Activated T-cell treated with anti-CD3 and anti-CD28 coated beads, Interleukin-2, amount 50 U/mL, for 72 hours (primary cell): ENCODE data around the gene MEI1. TPM values are rescaled to one million over a fixed set of nuclear protein-coding genes. Genes with fewer than 3 reads are reported as not detected.

Experiments used
- ATAC-seq, 2 donors: fragments of 150-1000 bp; cut with Tn5 transposase; replicated peaks in 1 of 2; 2 replicates each; pipeline ENCODE4 v1.10.0; 2021; ENCODE audit warnings: moderate library complexity in 2 of 2, mild to moderate bottlenecking in 1 of 2
- DNase-seq, 2 donors: peaks; one replicate each; pipeline ENCODE4 v3.0.0; 2021 to 2022; ENCODE audit warnings: mixed read lengths in 1 of 2
- H3K27ac Mint-ChIP-seq: one replicate; pipeline ENCODE4 v1.8.0; 2022; ENCODE audit warnings: mild to moderate bottlenecking, moderate library complexity, mixed read lengths
- H3K27me3 Mint-ChIP-seq: one replicate; pipeline ENCODE4 v1.8.0; 2022; ENCODE audit warnings: low read depth, mixed read lengths
- H3K36me3 Mint-ChIP-seq, 2 donors: one replicate each; pipeline ENCODE4 v1.8.0; 2022; ENCODE audit warnings: mixed read lengths in 2 of 2, mild to moderate bottlenecking in 1 of 2; ENCODE audit not compliant: insufficient read depth in 2 of 2
- H3K4me1 Mint-ChIP-seq: one replicate; pipeline ENCODE4 v1.8.0; 2022; ENCODE audit warnings: low read depth, mixed read lengths
- H3K4me3 Mint-ChIP-seq, 2 donors: one replicate each; pipeline ENCODE4 v1.8.0; 2022; ENCODE audit warnings: mild to moderate bottlenecking in 2 of 2, mixed read lengths in 2 of 2, moderate library complexity in 2 of 2
- H3K9me3 Mint-ChIP-seq, 2 donors: one replicate each; pipeline ENCODE4 v1.8.0; 2022; ENCODE audit warnings: mixed read lengths in 2 of 2
- total RNA-seq, 2 donors: library from RNA; stranded (reverse); gene quantifications; one replicate each; pipeline ENCODE4 v1.2.3, GENCODE V29; 2022

Gene MEI1
- total RNA-seq, 2 donors from 2014 or later = 72.3 to 73.0 TPM

DNA sequence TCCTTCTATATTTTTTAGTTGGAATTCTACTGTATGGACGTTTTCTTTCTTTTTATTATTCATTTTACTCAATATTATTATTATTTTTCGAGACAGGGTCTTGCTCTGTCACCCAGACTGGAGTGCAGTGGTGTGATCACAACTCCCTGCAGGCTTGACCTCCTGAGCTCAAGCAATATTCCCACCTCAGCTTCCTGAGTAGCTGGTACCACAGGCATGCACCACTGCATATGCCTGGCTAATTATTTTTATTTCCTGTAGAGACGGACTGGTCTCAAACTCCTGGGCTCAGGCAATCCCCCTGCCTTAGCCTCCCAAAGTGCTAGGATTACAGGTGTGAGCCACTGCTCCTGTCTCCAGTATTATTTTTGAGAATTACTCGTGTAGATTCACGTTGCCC, 67.2 kb downstream of the MEI1 start:
- H3K27me3 Mint-ChIP-seq = peaks cover 9% of the 10 kb centered on the region
- DNase-seq = no peak
- H3K27ac Mint-ChIP-seq = no peak overlapping the region
- H3K4me3 Mint-ChIP-seq = no peak overlapping the region
- peaks cover 18% of the 10 kb centered on the region for H3K4me1 Mint-ChIP-seq
- ATAC-seq = no peak
- no peaks in the 10 kb centered on the region for H3K9me3 Mint-ChIP-seq
- no peaks in the 10 kb centered on the region for H3K36me3 Mint-ChIP-seq

DNA sequence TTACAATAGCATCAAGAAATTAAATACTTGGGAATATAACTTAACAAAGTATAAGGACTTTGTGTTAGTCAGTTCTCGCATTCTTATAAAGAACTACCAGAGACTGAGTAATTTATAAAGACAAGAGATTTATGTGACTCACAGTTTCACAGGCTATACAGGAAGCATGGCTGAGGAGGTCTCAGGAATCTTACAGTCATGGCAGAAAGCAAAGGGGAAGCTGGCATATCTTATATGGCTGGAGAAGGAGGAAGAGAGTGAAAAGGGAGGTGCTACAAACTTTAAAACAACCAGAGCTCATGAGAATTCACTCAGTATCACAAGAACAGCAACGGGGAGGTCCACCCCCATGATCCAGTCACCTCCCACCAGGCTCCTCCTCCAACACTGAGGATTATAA, 69.1 kb downstream of the MEI1 start:
- no peaks in the 10 kb centered on the region for H3K9me3 Mint-ChIP-seq
- peaks cover 24% of the 10 kb centered on the region for H3K4me1 Mint-ChIP-seq
- H3K27ac Mint-ChIP-seq = no peak overlapping the region
- no peak for DNase-seq
- peak; percentile 73 to 85 for ATAC-seq
- peaks cover 9% of the 10 kb centered on the region for H3K27me3 Mint-ChIP-seq
- no peaks in the 10 kb centered on the region for H3K36me3 Mint-ChIP-seq
- H3K4me3 Mint-ChIP-seq = no peak overlapping the region

DNA sequence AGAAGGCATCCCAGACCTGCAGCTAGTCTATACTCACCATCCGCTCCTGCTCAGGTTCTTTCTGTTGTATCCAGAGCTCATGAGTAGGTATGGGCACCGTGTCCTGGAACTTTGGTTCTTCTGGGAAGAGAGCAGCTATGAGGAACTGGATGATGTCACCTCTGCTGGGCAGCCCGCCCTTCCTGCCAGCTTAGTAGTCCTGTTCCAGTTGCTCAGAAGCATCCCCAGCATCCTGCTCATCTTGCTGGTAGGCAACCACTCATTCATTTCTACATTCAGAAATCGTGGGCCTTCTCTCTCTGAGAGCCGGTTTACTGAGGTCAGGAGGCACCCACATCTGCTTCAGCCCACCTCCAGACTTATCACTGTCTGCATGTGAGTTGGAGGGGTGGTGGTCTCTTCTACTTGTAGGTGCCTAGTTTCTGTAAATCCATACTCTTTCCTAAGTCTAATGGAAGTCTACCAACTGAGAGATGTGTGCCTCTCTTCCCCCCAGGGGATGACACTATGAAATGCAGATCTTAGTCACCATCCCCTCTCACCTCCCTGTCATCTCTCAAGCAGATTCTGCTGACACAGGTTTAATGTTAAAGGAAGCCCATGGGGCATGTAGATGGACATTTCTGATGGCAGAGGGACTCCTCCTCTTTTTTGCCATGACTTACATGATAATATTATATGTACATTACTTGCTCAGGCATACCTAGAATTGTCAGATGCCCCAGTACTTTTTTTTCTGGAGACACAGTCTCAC, 71.6 kb downstream of the MEI1 start:
- ATAC-seq (peak; percentile 69 to 86), DNase-seq (peak in 1 of 2 donors; percentile 35)
- Mint-ChIP-seq H3K27ac (peak overlapping the region; percentile 25), H3K4me1 (peaks cover 24% of the 10 kb centered on the region), H3K4me3 (no peak overlapping the region), H3K27me3 (peaks cover 9% of the 10 kb centered on the region), H3K36me3 (no peaks in the 10 kb centered on the region), H3K9me3 (no peaks in the 10 kb centered on the region)

DNA sequence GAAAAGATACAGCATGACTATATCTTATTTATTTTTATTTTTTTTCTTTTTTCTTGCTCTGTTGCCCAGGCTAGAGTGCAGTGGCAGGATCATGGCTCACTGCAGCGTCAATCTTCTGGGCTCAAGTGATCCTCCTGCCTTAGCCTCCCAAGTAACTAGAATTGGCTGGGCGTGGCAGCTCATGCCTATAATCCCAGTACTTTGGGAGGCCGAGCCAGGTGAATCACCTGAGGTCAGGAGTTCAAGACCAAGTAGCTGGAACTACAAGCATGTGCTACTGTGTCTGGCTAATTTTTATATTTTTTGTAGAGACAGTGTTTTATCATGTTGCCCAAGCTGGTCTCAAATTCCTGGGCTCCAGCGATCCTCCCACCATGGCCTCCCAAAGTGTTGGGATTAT, 72.9 kb downstream of the MEI1 start:
- H3K36me3 Mint-ChIP-seq = no peaks in the 10 kb centered on the region
- no peak overlapping the region for H3K27ac Mint-ChIP-seq
- DNase-seq (no peak), ATAC-seq (no peak)
- H3K4me3 Mint-ChIP-seq = no peak overlapping the region
- H3K4me1 Mint-ChIP-seq = peaks cover 23% of the 10 kb centered on the region
- H3K9me3 Mint-ChIP-seq = no peaks in the 10 kb centered on the region
- H3K27me3 Mint-ChIP-seq = peaks cover 5% of the 10 kb centered on the region

DNA sequence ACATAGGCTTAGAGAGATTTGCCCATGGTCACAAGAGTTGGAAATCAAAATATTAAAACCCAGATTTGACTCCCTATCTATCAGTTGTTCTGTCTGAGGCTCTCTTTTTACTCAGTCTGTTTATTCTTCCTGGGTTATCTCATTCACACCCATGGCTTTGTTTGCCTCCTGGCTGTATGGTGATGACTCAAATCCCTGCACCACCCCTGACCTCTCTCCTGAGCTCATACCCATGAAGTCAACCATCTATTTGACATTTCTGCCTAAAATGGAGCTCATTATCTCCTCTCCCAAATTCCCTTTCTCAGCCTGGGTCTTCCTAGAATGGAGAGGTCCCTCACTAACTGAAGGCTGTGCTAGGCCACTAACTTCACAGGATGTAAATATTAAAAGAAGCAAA, 73.3 kb downstream of the MEI1 start:
- Mint-ChIP-seq H3K27ac (no peak overlapping the region), H3K36me3 (no peaks in the 10 kb centered on the region), H3K9me3 (no peaks in the 10 kb centered on the region), H3K4me3 (no peak overlapping the region), H3K4me1 (peaks cover 19% of the 10 kb centered on the region), H3K27me3 (peaks cover under 1% of the 10 kb centered on the region)
- DNase-seq = no peak
- ATAC-seq = no peak

DNA sequence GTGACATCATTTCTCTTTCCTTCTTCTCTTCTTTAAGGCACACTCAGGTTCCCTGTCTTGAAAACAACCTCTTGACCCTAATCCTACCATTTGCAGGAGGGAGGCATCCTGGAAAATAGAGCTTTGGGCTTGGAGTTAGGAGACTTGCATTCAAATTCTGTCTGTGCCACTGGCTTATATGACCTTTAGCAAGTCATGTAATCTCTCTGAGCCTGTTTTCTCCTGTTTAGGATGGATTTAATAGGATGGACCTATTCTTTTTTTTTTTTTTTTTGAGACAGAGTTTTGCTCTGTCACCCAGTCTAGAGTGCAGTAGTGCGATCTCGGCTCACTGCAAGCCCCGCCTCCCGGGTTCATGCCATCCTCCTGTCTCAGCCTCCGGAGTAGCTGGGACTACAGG, 76.0 kb downstream of the MEI1 start:
- no peak overlapping the region for H3K27ac Mint-ChIP-seq
- no peak for DNase-seq
- no peak overlapping the region for H3K4me3 Mint-ChIP-seq
- H3K4me1 Mint-ChIP-seq = peaks cover 28% of the 10 kb centered on the region
- no peaks in the 10 kb centered on the region for H3K9me3 Mint-ChIP-seq
- H3K36me3 Mint-ChIP-seq = no peaks in the 10 kb centered on the region
- ATAC-seq = no peak
- H3K27me3 Mint-ChIP-seq = no peaks in the 10 kb centered on the region

DNA sequence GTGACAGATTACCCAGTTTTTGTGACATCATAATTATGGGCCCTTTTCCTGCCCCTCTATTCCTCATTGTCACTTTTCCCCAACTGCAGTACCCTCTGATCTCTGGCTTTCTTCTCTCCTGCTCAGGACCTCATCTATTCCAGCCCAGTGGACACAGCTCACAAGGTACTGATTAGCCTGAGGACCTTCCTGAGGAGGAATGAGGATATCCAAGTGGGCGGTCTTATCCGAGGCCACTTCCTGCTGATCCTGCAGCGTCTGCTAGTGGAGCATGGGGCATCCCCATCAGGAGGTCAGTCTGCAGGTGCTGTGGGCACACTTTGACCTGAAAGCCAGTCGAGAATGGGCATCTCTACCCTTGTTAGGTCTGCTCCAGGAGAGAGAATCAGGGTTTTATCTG, 76.7 kb downstream of the MEI1 start:
- Mint-ChIP-seq H3K27ac (no peak overlapping the region), H3K36me3 (no peaks in the 10 kb centered on the region), H3K4me3 (no peak overlapping the region), H3K27me3 (no peaks in the 10 kb centered on the region), H3K4me1 (peaks cover 34% of the 10 kb centered on the region), H3K9me3 (no peaks in the 10 kb centered on the region)
- DNase-seq (no peak), ATAC-seq (no peak)

DNA sequence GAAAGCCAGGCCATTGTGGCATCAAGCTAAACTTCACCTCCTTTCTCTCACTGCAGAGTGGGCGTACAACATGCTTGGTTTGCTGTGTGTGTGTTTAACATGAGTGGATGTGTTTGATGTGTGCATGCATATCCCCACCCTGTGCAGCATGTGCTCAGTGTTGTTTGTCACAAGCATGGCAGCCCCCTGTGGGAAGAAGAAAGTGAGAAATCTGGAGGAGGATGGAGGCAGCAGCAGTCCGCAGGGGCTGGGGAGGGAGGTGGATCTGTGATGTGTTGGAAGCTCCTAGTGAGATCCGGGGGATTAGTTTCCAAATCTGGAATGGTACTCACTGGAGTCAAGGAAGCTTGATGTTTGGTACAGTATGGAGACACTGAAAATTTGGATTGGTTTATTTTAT, 77.1 kb downstream of the MEI1 start:
- H3K27me3 Mint-ChIP-seq = no peaks in the 10 kb centered on the region
- DNase-seq (no peak), ATAC-seq (no peak)
- H3K9me3 Mint-ChIP-seq = no peaks in the 10 kb centered on the region
- no peak overlapping the region for H3K4me3 Mint-ChIP-seq
- peaks cover 37% of the 10 kb centered on the region for H3K4me1 Mint-ChIP-seq
- no peak overlapping the region for H3K27ac Mint-ChIP-seq
- H3K36me3 Mint-ChIP-seq = no peaks in the 10 kb centered on the region

DNA sequence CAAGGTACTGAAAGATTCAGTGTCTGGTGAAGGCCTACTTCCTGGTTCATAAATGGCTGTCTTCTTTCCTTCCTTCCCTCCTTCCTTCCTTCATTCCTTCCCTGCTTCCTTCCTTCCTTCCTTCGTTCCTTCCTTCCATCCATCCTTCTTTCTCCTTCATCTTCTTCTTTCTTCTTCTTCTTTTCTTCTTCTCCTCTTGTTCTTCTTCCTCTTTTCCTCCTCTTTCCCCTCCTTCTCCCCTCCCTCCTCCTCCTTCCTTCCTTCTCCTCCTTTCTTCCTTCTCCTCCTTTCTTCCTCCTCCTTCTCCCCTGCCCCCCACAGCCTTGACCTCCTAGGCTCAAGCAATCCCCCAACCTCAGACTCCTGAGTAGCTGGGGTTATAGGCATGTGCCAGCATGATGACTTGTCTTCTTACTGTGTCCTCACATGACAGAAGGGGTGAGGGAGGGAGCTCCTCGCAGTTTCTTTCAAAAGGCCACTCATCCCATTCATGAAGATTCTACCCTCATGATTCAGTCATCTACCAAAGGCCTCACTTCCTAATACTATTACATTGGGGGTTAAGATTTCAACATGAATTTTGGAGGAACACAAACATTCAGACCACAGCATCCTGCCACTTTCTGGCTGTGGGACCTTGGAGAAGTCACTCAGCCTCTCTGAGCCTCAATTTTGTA, 78.6 kb downstream of the MEI1 start:
- peak overlapping the region; percentile 17 for H3K27ac Mint-ChIP-seq
- no peaks in the 10 kb centered on the region for H3K9me3 Mint-ChIP-seq
- peaks cover 48% of the 10 kb centered on the region for H3K4me1 Mint-ChIP-seq
- H3K27me3 Mint-ChIP-seq = no peaks in the 10 kb centered on the region
- H3K4me3 Mint-ChIP-seq = no peak overlapping the region
- DNase-seq = no peak
- no peak for ATAC-seq
- no peaks in the 10 kb centered on the region for H3K36me3 Mint-ChIP-seq

DNA sequence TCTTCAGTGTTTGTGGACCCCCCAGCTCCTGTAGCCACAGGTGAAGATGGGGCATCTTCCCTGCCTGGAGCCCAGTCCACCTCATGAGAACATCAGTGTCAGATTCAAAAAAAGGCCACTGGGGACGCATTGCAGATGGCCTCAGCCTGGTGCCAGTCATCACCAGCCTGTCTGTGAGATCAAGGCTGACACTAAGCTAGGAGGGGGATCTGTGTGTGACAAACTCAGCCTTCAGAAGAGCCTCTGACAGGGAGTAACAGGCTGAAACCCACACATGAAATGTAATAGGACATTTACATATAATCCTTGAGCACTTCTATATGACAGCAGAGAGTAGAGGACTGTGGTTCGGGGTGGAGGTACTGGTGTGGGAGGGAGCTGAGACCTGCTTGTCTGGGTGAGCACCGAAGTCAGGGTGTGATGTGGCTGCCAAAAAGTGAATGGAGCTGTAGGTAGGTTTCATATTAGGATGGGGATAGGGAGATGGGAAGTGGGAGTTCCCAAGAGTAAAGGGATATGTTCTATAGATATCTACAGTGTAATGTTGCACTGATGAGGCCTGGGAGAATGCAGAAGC, 80.7 kb downstream of the MEI1 start:
- peak overlapping the region; percentile 91 for H3K27ac Mint-ChIP-seq
- H3K27me3 Mint-ChIP-seq = no peaks in the 10 kb centered on the region
- peak overlapping the region; percentile 86 to 93 for H3K4me3 Mint-ChIP-seq
- H3K9me3 Mint-ChIP-seq = no peaks in the 10 kb centered on the region
- DNase-seq (peak; percentile 19 to 27), ATAC-seq (peak; percentile 8 to 21)
- H3K36me3 Mint-ChIP-seq = no peaks in the 10 kb centered on the region
- H3K4me1 Mint-ChIP-seq = peaks cover 58% of the 10 kb centered on the region

DNA sequence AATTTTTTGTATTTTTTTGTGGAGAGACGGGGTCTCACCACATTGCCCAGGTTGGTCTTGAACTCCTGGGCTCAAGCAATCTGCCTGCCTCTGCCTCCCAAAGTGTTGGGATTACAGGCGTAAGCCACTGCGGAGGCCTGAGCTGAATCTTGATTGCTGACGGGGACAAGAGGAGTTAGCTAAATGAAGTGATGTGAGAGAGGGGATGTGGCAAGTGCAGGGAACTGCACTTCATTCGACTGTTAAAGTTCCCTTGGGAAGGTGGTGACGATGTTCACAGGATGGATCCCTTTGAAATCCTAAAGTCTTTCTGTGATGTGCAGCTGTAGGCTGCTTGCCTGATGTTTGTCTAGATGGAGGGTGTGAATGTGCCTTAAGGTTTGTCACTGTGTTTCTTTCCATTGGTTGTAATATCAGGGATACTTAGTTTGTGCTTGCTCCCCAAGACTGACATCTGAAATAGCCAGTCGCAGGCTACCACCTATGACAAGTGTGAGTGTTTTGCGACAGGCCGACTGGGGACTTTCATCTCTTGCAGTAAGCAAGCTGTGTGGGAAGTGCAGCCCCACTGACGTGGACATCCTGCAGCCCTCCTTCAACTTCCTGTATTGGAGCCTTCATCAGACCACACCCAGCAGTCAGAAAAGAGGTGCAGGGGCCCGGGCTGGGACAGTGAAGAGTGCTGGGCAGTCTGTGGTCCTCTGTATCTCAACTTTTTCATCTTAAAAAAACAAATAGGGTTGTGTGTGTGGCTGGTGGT, 81.6 kb downstream of the MEI1 start:
- Mint-ChIP-seq H3K27ac (peak overlapping the region; percentile 91), H3K4me1 (peaks cover 58% of the 10 kb centered on the region), H3K27me3 (no peaks in the 10 kb centered on the region), H3K4me3 (peak overlapping the region; percentile 86 to 93), H3K9me3 (no peaks in the 10 kb centered on the region), H3K36me3 (no peaks in the 10 kb centered on the region)
- DNase-seq (peak; percentile 88 to 94), ATAC-seq (peak; percentile 96 to 98)

DNA sequence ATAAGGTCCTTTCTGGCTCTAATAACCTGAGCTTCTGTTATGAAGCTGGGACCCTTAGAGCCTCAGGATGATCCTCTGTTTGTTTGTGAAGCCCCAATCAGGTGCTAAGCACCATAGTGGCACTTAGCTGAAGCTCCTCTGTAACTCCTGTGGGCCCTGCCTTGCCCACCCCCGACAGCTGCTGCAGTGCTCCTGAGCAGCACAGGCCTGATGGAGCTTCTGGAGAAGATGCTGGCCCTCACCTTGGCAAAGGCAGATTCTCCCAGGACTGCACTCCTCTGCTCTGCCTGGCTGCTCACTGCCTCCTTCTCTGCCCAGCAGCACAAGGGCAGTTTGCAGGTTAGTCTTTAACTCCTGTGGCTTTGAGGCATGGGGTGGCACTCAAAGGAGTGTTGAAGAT, 82.2 kb downstream of the MEI1 start:
- DNase-seq = no peak
- Mint-ChIP-seq H3K27me3 (no peaks in the 10 kb centered on the region), H3K4me1 (peaks cover 61% of the 10 kb centered on the region), H3K9me3 (no peaks in the 10 kb centered on the region), H3K36me3 (no peaks in the 10 kb centered on the region), H3K4me3 (peak overlapping the region; percentile 86 to 93), H3K27ac (peak overlapping the region; percentile 91)
- ATAC-seq = peak; percentile 5 to 6

DNA sequence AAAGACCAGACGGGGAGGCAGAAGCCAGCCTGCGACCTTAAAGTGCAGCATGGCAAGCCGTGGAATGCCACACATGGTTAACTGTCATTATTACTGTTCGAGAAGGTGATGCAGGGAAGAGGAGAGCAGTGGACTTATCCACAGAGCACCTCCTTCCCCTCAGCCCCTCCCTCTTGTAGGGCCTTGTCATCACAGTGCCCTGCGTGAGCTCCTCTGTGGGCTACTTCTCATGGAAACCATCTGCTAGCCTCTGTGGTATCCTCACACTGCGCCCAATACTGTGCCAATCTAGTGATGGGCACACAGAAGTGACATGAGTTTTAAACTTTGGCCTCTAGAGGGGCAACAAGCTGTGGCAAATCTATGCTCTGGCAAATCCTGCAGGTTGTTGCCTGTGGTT, 83.0 kb downstream of the MEI1 start:
- Mint-ChIP-seq H3K4me1 (peaks cover 64% of the 10 kb centered on the region), H3K4me3 (peak overlapping the region; percentile 86 to 93), H3K9me3 (no peaks in the 10 kb centered on the region), H3K27ac (peak overlapping the region; percentile 91), H3K27me3 (no peaks in the 10 kb centered on the region), H3K36me3 (no peaks in the 10 kb centered on the region)
- peak; percentile 33 to 44 for DNase-seq
- ATAC-seq = peak; percentile 31 to 50
